HepG2 (cell line): ENCODE results near the gene CHMP4B. TPM values are rescaled to one million over a fixed set of nuclear protein-coding genes. Genes with fewer than 3 reads are reported as not detected.

Experiments used
- ATF6 ChIP-seq: sonication (generic); formaldehyde crosslinking; conservative IDR thresholded peaks from 2 replicates; pipeline ENCODE4 v1.4.0; 2020; ENCODE audit warnings: missing genetic modification reagents
- BATF2 ChIP-seq: sonication (generic); formaldehyde crosslinking; IDR thresholded peaks from 2 replicates; pipeline ENCODE4 v1.8.0; 2022; ENCODE audit warnings: mild to moderate bottlenecking, missing genetic modification reagents, moderate library complexity
- CC2D1A ChIP-seq: sonication (generic); formaldehyde crosslinking; IDR thresholded peaks from 2 replicates; pipeline ENCODE4 v1.8.1; 2023; ENCODE audit warnings: mild to moderate bottlenecking, missing genetic modification reagents
- CENPX ChIP-seq: sonication (generic); formaldehyde crosslinking; IDR thresholded peaks from 2 replicates; pipeline ENCODE4 v1.9.0; 2021; ENCODE audit warnings: mild to moderate bottlenecking, missing genetic modification reagents, moderate library complexity
- CHD4 ChIP-seq: fragments of 200-600 bp; sonication (generic); IDR thresholded peaks from 2 replicates; pipeline ENCODE4 v1.7.0; 2017; ENCODE audit warnings: mild to moderate bottlenecking, low read length, borderline replicate concordance
- CREM ChIP-seq, 2 experiments: sonication (generic) in 1 of 2; formaldehyde crosslinking in 1 of 2; IDR thresholded peaks; 2 replicates each; pipeline versions ENCODE4 v1.4.0 to v1.6.1; 2016 to 2020; ENCODE audit warnings: antibody characterized with exemption in 1 of 2, mild to moderate bottlenecking in 1 of 2, missing genetic modification reagents in 1 of 2
- GATAD2A ChIP-seq: IDR thresholded peaks from 2 replicates; pipeline ENCODE4 v1.6.1; 2016
- KIAA2018 ChIP-seq: sonication (generic); formaldehyde crosslinking; IDR thresholded peaks from 2 replicates; pipeline ENCODE4 v1.5.0; 2020; ENCODE audit warnings: mild to moderate bottlenecking, missing genetic modification reagents, borderline replicate concordance
- KLF6 ChIP-seq: IDR thresholded peaks from 2 replicates; pipeline ENCODE4 v1.8.0; 2016; ENCODE audit warnings: missing biosample characterization, missing genetic modification reagents
- KMT2A ChIP-seq: sonication (generic); formaldehyde crosslinking; IDR thresholded peaks from 2 replicates; pipeline ENCODE4 v1.4.0; 2020; ENCODE audit warnings: missing genetic modification reagents
- RXRA ChIP-seq: sonication (generic); formaldehyde crosslinking; IDR thresholded peaks from 2 replicates; pipeline ENCODE4 v1.5.1; 2020; ENCODE audit warnings: missing genetic modification reagents
- STAT6 ChIP-seq: sonication (generic); formaldehyde crosslinking; IDR thresholded peaks from 2 replicates; pipeline ENCODE4 v1.4.0; 2020; ENCODE audit warnings: missing genetic modification reagents, mild to moderate bottlenecking, borderline replicate concordance
- ZNF138 ChIP-seq: sonication (generic); formaldehyde crosslinking; IDR thresholded peaks from 2 replicates; pipeline ENCODE4 v1.5.0; 2020; ENCODE audit warnings: mild to moderate bottlenecking, low read depth, missing genetic modification reagents
- ZNF225 ChIP-seq: sonication (generic); formaldehyde crosslinking; IDR thresholded peaks from 2 replicates; pipeline ENCODE4 v1.4.0; 2020; ENCODE audit warnings: mild to moderate bottlenecking, missing genetic modification reagents
- ZNF431 ChIP-seq: sonication (generic); formaldehyde crosslinking; IDR thresholded peaks from 2 replicates; pipeline ENCODE4 v1.9.0; 2022; ENCODE audit warnings: missing genetic modification reagents, low read depth, mild to moderate bottlenecking, borderline replicate concordance
- ZNF484 ChIP-seq: sonication (generic); formaldehyde crosslinking; IDR thresholded peaks from 2 replicates; pipeline ENCODE4 v1.5.1; 2020; ENCODE audit warnings: mild to moderate bottlenecking, low read depth, missing genetic modification reagents, borderline replicate concordance
- polyA plus RNA-seq, 8 experiments: library from polyadenylated mRNA; depleted of rRNA in 3 of 8; stranded (reverse) in 7 of 8; unstranded in 1 of 8; fragments of >200 nt; fragmentation: Illumina TruSeq in 4 of 8; extraction: Trizol in 4 of 8; gene quantifications; 2 replicates each; pipeline versions ENCODE4 v1.2.1 to v1.2.3, GENCODE V29; 2011 to 2016; ENCODE audit warnings: low read depth in 4 of 8, missing spikeins in 1 of 8, mixed read lengths in 1 of 8; ENCODE audit not compliant: insufficient read depth in 1 of 8
- total RNA-seq, 5 experiments: library from RNA; depleted of rRNA; stranded (reverse); fragments of >200 nt; fragmentation: Illumina TruSeq; extraction: Trizol; gene quantifications; 2 replicates each; pipeline ENCODE4 v1.2.3, GENCODE V29; 2016; ENCODE audit warnings: low read depth in 1 of 5

Gene CHMP4B
- total and polyA plus RNA-seq, 2 of the 13 experiments (the other 11 are each of a cell fraction or from before 2014, with no cell fraction given) = 40.1 to 45.6 TPM

GRCh38 chr20:33791959-33792597, 19.1 kb upstream of the CHMP4B start (continued):
- TF ChIP-seq KIAA2018 (CRISPR knock-in tag) (no peak), KLF6 (CRISPR knock-in tag) (0 out of 2 replicates have a peak, but pooled peaks have one; percentile 24), ZNF138 (no peak), CREM (IDR thresholded peaks at IDR 0.05) (no peak), CREM (CRISPR knock-in tag; IDR thresholded peaks at IDR 0.05) (no peak), STAT6 (CRISPR knock-in tag) (no peak), ZNF431 (CRISPR knock-in tag) (no peak), ZNF225 (no peak; the same call in none of the 2 replicates), CHD4 (no peak; the same call in 1 of the 2 replicates), ZNF484 (CRISPR knock-in tag) (no peak), CENPX (CRISPR knock-in tag) (no peak), RXRA (CRISPR knock-in tag) (peak; percentile 55; the same call in 1 of the 2 replicates), KMT2A (no peak), CC2D1A (CRISPR knock-in tag) (peak; percentile 78; the same call in 1 of the 2 replicates), ATF6 (CRISPR knock-in tag) (no peak), GATAD2A (peak; percentile 57), BATF2 (CRISPR knock-in tag) (no peak)
